B cell (primary cell): ENCODE data around the gene RCAN1. TPM values are rescaled to one million over a fixed set of nuclear protein-coding genes. Genes with fewer than 3 reads are reported as not detected.

ENCODE experiments used
- ATAC-seq: fragments of 200-7000 bp; cut with Tn5 transposase; one replicate; pipeline ENCODE4 v1.10.0; 2021; ENCODE audit warnings: low read depth, mild to moderate bottlenecking, moderate number of reproducible peaks, moderate library complexity
- CTCF ChIA-PET: fragments of 350-600 bp; sonication (Branson Sonifier 250); formaldehyde crosslinking; loops from one replicate; lab custom pipeline; 2021; ENCODE audit warnings: antibody characterized with exemption, inconsistent platforms; lab: Charles Lee
- POLR2A ChIA-PET: fragments of 350-600 bp; sonication (Branson Sonifier 250); formaldehyde crosslinking; loops from one replicate; lab custom pipeline; 2021; ENCODE audit warnings: antibody characterized with exemption; lab: Charles Lee
- DNase-seq: peaks from one replicate; pipeline ENCODE4 v3.0.0; 2013
- H2AFZ ChIP-seq: 2 replicates; pipeline ENCODE4 v1.6.1; 2012; ENCODE audit warnings: mild to moderate bottlenecking, low read depth, low read length; ENCODE audit not compliant: insufficient read depth, poor library complexity, severe bottlenecking
- H3K27ac ChIP-seq, 2 donors: 1 replicate in 1 of 2; 2 replicates in 1 of 2; pipeline ENCODE4 v1.5.1; 2012 to 2013; ENCODE audit warnings: low read length in 2 of 2, mild to moderate bottlenecking in 2 of 2, moderate library complexity in 1 of 2
- H3K27me3 ChIP-seq, 4 experiments: fragments of 200-600 bp in 1 of 4; sonication (generic) in 1 of 4; replicated peaks in 1 of 4; 1 replicate in 2 of 4; 2 replicates in 2 of 4; pipeline versions ENCODE4 v1.6.1 to v1.7.0; 2013 to 2016; ENCODE audit warnings: low read length in 3 of 4, mild to moderate bottlenecking in 2 of 4, mixed read lengths in 1 of 4, moderate library complexity in 1 of 4; ENCODE audit not compliant: insufficient read depth in 4 of 4, control insufficient read depth in 3 of 4; ENCODE audit errors: control extremely low read depth in 1 of 4
- H3K36me3 ChIP-seq, 2 experiments: replicated peaks in 1 of 2; 1 replicate in 1 of 2; 2 replicates in 1 of 2; pipeline versions ENCODE4 v1.6.1 to v1.7.1; 2013; ENCODE audit warnings: low read length in 1 of 2; ENCODE audit not compliant: insufficient read depth in 2 of 2, control insufficient read depth in 1 of 2; ENCODE audit errors: control extremely low read depth in 1 of 2, extremely low read depth in 1 of 2
- H3K4me1 ChIP-seq, 2 donors: fragments of 200-600 bp in 1 of 2; sonication (generic) in 1 of 2; 1 replicate in 1 of 2; 2 replicates in 1 of 2; pipeline versions ENCODE4 v1.5.1 to v1.6.1; 2013 to 2017; ENCODE audit warnings: low read length in 2 of 2; ENCODE audit not compliant: control insufficient read depth in 2 of 2, insufficient read depth in 2 of 2
- H3K4me2 ChIP-seq: replicated peaks from 2 replicates; pipeline ENCODE3; 2012; ENCODE audit warnings: mild to moderate bottlenecking, low read depth, low read length; ENCODE audit not compliant: poor library complexity, severe bottlenecking
- H3K4me3 ChIP-seq, 5 experiments: fragments of 200-600 bp in 1 of 5; sonication (generic) in 1 of 5; 1 replicate in 3 of 5; 2 replicates in 2 of 5; pipeline versions ENCODE4 v1.5.1 to v1.7.0; 2011 to 2016; ENCODE audit warnings: low read length in 4 of 5, mild to moderate bottlenecking in 4 of 5, low read depth in 2 of 5, control low read depth in 1 of 5, moderate library complexity in 1 of 5; ENCODE audit not compliant: insufficient read depth in 1 of 5; ENCODE audit errors: control extremely low read depth in 1 of 5, extremely low read depth in 1 of 5
- H3K79me2 ChIP-seq: fragments of 200-600 bp; sonication (generic); one replicate; pipeline ENCODE4 v1.6.0; 2016; ENCODE audit warnings: low read length; ENCODE audit not compliant: control insufficient read depth, insufficient read depth
- H3K9ac ChIP-seq: fragments of 200-600 bp; sonication (generic); 2 replicates; pipeline ENCODE4 v1.6.1; 2017; ENCODE audit warnings: mild to moderate bottlenecking, low read length, moderate library complexity
- H3K9me3 ChIP-seq, 3 donors: one replicate each; pipeline versions ENCODE4 v1.6.1 to v1.7.1; 2013; ENCODE audit warnings: low read length in 2 of 3; ENCODE audit not compliant: control insufficient read depth in 2 of 3, insufficient read depth in 1 of 3; ENCODE audit errors: control extremely low read depth in 1 of 3
- H4K20me1 ChIP-seq: 2 replicates; pipeline ENCODE4 v1.6.0; 2012; ENCODE audit warnings: mild to moderate bottlenecking, low read length; ENCODE audit not compliant: insufficient read depth, control insufficient read depth, poor library complexity, severe bottlenecking
- H3K27ac Mint-ChIP-seq: one replicate; pipeline ENCODE4 v1.8.0; 2021; ENCODE audit warnings: mixed read lengths
- H3K27me3 Mint-ChIP-seq: one replicate; pipeline ENCODE4 v1.8.0; 2021; ENCODE audit warnings: mixed read lengths
- H3K4me1 Mint-ChIP-seq: one replicate; pipeline ENCODE4 v1.8.0; 2021; ENCODE audit warnings: mixed read lengths
- H3K4me3 Mint-ChIP-seq: one replicate; pipeline ENCODE4 v1.8.0; 2021; ENCODE audit warnings: mixed read lengths
- H3K9me3 Mint-ChIP-seq: one replicate; pipeline ENCODE4 v1.8.0; 2022; ENCODE audit warnings: mixed read lengths; ENCODE audit not compliant: insufficient read depth
- EZH2 ChIP-seq: IDR thresholded peaks from 2 replicates; pipeline ENCODE4 v1.6.1; 2012; ENCODE audit warnings: borderline replicate concordance, low read depth, mild to moderate bottlenecking, moderate library complexity, low read length; ENCODE audit not compliant: insufficient read depth, poor library complexity, severe bottlenecking
- WGBS: methylation state at CpG from one replicate; pipeline ENCODE4 v1.1.5; 2013; ENCODE audit warnings: missing lambda C conversion rate; ENCODE audit not compliant: insufficient coverage; 5-methylcytosine and 5-hydroxymethylcytosine counted together
- intact Hi-C: fragments of 100-400 bp; cut with micrococcal nuclease; formaldehyde crosslinking; loops from one replicate; pipeline ENCODE4 v1.10.0; 2022
- polyA plus RNA-seq: library from polyadenylated mRNA; depleted of rRNA; stranded (reverse); fragments of >200 nt; gene quantifications from 2 replicates; pipeline ENCODE4 v1.2.3, GENCODE V29; 2012
- total RNA-seq, 2 donors: library from RNA; stranded (reverse); fragments of 120-200 nt in 1 of 2; gene quantifications; 1 replicate in 1 of 2; 2 replicates in 1 of 2; pipeline versions ENCODE4 v1.2.3 to v1.2.4, GENCODE V29; 2013 to 2022
- TF ChIP-seq, protein P1 (sequence below): fragments of 200-600 bp; IDR thresholded peaks from one replicate; pipeline ENCODE4 v1.8.0; 2022; ENCODE audit warnings: antibody characterized with exemption, mild to moderate bottlenecking

Gene RCAN1
- total and polyA plus RNA-seq, 2 donors (not counting 1 experiment from before 2014, with no cell fraction given), result 0.97 to 4.4 TPM

DNA sequence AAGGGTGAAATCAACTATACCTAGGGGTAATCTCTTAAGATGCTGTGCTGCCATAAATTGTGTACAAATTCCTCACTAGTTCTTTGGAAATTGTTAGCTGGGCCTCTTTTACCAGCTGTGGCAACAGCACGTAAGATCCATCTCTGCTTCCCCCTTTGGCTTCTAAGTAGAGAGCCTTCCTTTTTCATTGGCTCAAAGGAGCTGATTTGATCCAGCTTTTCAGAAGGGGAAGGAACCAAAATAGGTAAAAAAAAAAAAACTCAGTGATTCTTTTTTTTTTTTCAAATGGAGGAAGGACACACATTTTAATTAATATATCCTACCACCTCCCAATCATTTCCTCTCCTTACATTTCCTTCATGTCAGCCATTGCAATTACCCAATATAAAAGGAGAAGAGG is 4.0 kb upstream of the RCAN1 start:
- Mint-ChIP-seq H3K4me1 (peaks cover 14% of the 10 kb centered on the region), H3K27ac (no peak overlapping the region), H3K9me3 (no peaks in the 10 kb centered on the region), H3K27me3 (peaks cover 27% of the 10 kb centered on the region), H3K4me3 (no peak overlapping the region)
- Histone ChIP-seq H3K4me3 (no peak overlapping the region), H3K27me3 (peaks cover 0 to 3% (median 1%) of the 10 kb centered on the region in 4 experiments), H3K9me3 (no peaks in the 10 kb centered on the region), H3K79me2 (peaks cover 3% of the 10 kb centered on the region), H3K36me3 (no peaks in the 10 kb centered on the region), H3K4me2 (no peak overlapping the region), H3K9ac (no peak overlapping the region), H4K20me1 (no peaks in the 10 kb centered on the region), H3K4me1 (peaks cover 8 to 12% of the 10 kb centered on the region in 2 donors), H2AFZ (no peak overlapping the region), H3K27ac (no peak overlapping the region)
- intact Hi-C loops, result loop anchor here (5.0 to 10.0 kb wide), 3 partner anchors 1077 to 1894 kb away; partner anchors contain the start of genes DOP1B, GART, SON and SYNJ1
- DNase-seq, result no peak
- WGBS, result 67% methylated on average over 1 of the region's 1 CpG
- TF ChIP-seq, protein P1, sequence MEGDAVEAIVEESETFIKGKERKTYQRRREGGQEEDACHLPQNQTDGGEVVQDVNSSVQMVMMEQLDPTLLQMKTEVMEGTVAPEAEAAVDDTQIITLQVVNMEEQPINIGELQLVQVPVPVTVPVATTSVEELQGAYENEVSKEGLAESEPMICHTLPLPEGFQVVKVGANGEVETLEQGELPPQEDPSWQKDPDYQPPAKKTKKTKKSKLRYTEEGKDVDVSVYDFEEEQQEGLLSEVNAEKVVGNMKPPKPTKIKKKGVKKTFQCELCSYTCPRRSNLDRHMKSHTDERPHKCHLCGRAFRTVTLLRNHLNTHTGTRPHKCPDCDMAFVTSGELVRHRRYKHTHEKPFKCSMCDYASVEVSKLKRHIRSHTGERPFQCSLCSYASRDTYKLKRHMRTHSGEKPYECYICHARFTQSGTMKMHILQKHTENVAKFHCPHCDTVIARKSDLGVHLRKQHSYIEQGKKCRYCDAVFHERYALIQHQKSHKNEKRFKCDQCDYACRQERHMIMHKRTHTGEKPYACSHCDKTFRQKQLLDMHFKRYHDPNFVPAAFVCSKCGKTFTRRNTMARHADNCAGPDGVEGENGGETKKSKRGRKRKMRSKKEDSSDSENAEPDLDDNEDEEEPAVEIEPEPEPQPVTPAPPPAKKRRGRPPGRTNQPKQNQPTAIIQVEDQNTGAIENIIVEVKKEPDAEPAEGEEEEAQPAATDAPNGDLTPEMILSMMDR, result no peak
- TF ChIP-seq EZH2, result no peak
- ATAC-seq, result no peak
- CTCF ChIA-PET, result interaction anchor here (0.6 to 1.3 kb wide), 4 partner anchors 12 to 860 kb away, joined by 3 to 5 read pairs (median 4); no protein-coding TSS in a partner anchor
- POLR2A ChIA-PET, result interaction anchor here (0.7 kb wide), 1 partner anchor 73 kb away, joined by 4 read pairs; no protein-coding TSS in a partner anchor

DNA sequence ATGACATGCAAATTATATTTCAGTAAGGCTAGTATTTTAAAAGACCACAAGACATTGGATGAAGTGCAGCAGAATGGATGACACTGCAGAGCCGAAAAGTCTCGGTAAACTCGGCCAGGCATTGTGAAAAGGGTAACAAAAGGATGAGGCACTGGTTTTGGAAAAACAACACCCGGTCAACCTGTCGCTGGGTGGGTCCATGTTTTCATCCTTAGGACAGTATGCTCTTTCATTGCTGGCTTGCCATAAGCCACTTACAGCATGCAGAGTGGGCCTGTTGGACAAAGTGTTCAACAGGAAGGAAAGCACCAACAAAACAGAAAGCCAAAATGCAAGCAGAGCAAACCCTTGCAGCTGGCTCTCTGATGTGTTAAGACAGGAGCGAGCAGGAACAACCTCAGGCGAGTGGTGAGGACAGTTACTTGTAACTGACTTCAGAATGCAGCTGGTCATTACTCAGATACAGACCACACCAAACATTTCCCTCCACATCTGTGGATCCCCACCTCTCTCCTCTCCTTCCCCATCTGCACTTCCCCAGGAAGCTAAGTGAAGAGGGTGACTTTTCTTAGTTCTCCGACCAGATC is 2.9 kb upstream of the RCAN1 start:
- H3K9ac ChIP-seq, result no peak overlapping the region
- Mint-ChIP-seq H3K27me3 (peaks cover 24% of the 10 kb centered on the region), H3K27ac (no peak overlapping the region), H3K4me3 (no peak overlapping the region), H3K4me1 (peaks cover 14% of the 10 kb centered on the region), H3K9me3 (no peaks in the 10 kb centered on the region)
- H3K27me3 ChIP-seq, result peaks cover 0 to 7% (median 1%) of the 10 kb centered on the region in 4 experiments
- ATAC-seq (no peak), DNase-seq (no peak)
- no peak overlapping the region for H3K27ac ChIP-seq
- no peaks in the 10 kb centered on the region for H3K36me3 ChIP-seq
- POLR2A ChIA-PET, result interaction anchor here (0.6 kb wide), 1 partner anchor 1315 kb away, joined by 3 read pairs; no protein-coding TSS in a partner anchor
- H3K9me3 ChIP-seq, result no peaks in the 10 kb centered on the region
- WGBS, result 69% methylated on average over 7 of the region's 8 CpGs
- H2AFZ ChIP-seq, result peak overlapping the region; percentile 13
- H3K4me3 ChIP-seq, result no peak overlapping the region
- H3K4me1 ChIP-seq, result peaks cover 9 to 11% of the 10 kb centered on the region in 2 donors
- no peak for TF ChIP-seq EZH2
- TF ChIP-seq, protein P1, result no peak
- H4K20me1 ChIP-seq, result no peaks in the 10 kb centered on the region
- CTCF ChIA-PET, result interaction anchor here (0.6 to 1.3 kb wide), 6 partner anchors 10 to 699 kb away, joined by 3 to 5 read pairs (median 4); no protein-coding TSS in a partner anchor
- H3K4me2 ChIP-seq, result no peak overlapping the region
- peaks cover 3% of the 10 kb centered on the region for H3K79me2 ChIP-seq
- intact Hi-C loops, result loop anchor here (5.0 to 10.0 kb wide), 3 partner anchors 1076 to 1893 kb away; partner anchors contain the start of genes DOP1B, GART, SON and SYNJ1
